ENCODE data around the gene TNFRSF1A. TPM values are rescaled to one million over a fixed set of nuclear protein-coding genes. Genes with fewer than 3 reads are reported as not detected.
A peak's percentile ranks its signal among the peaks of the same experiment; 100 is the strongest.

TNFRSF1A gene
- total and polyA plus RNA-seq, 4 experiments from 2014 or later: 14.5 to 86.7 (median 58.6) TPM

GRCh38 chr12:6313326-6313940 lies 28.4 kb downstream of the TNFRSF1A start:
- Mint-ChIP-seq H3K36me3 (no peaks in the 10 kb centered on the region), H3K27ac (peak overlapping the region in 1 of 7 donors; percentile 9), H3K9me3 (no peaks in the 10 kb centered on the region), H3K27me3 (peaks cover 7 to 10% of the 10 kb centered on the region in 2 donors), H3K4me1 (peaks cover 7 to 13% (median 9%) of the 10 kb centered on the region in 4 donors), H3K4me3 (no peak overlapping the region)
- peaks cover 14% of the 10 kb centered on the region for H3K4me1 ChIP-seq (ENCODE audit: insufficient read depth, low read length)
- no peaks in the 10 kb centered on the region for H3K36me3 ChIP-seq (ENCODE audit: insufficient read depth, low read length)
- no peak for DNase-seq
- no peaks in the 10 kb centered on the region for H3K9me3 ChIP-seq (ENCODE audit: control insufficient read depth in 1 of 2, low read length in 2 of 2)
- intact Hi-C loops (cut with micrococcal nuclease): no loop called here
- POLR2A ChIA-PET (ENCODE audit: partially characterized antibody): no interaction called here
- H3K27me3 ChIP-seq (ENCODE audit: insufficient read depth, low read length): peaks cover 5% of the 10 kb centered on the region
- CTCF ChIA-PET (ENCODE audit: partially characterized antibody): no interaction called here
- H3K27ac ChIP-seq (ENCODE audit: low read depth, low read length): no peak overlapping the region
- H3K4me3 ChIP-seq (ENCODE audit: low read length in 2 of 2): no peak overlapping the region

GRCh38 chr12:6312529-6313325 lies 29.1 kb downstream of the TNFRSF1A start:
- Histone ChIP-seq H3K27ac (ENCODE audit: low read depth, low read length) (no peak overlapping the region), H3K4me3 (ENCODE audit: low read length in 2 of 2) (no peak overlapping the region), H3K9me3 (ENCODE audit: control insufficient read depth in 1 of 2, low read length in 2 of 2) (no peaks in the 10 kb centered on the region), H3K27me3 (ENCODE audit: insufficient read depth, low read length) (peaks cover 5% of the 10 kb centered on the region), H3K4me1 (ENCODE audit: insufficient read depth, low read length) (peaks cover 7% of the 10 kb centered on the region), H3K36me3 (ENCODE audit: insufficient read depth, low read length) (no peaks in the 10 kb centered on the region)
- no peaks in the 10 kb centered on the region for H3K9me3 Mint-ChIP-seq
- peak in 1 of 5 donors; percentile 45 for DNase-seq
- CTCF ChIA-PET (ENCODE audit: partially characterized antibody): interaction anchor here (1.5 kb wide), 1 partner anchor 153 kb away, joined by 3 read pairs; no protein-coding TSS in a partner anchor
- H3K27me3 Mint-ChIP-seq: peaks cover 7 to 10% of the 10 kb centered on the region in 2 donors
- H3K36me3 Mint-ChIP-seq: no peaks in the 10 kb centered on the region
- H3K27ac Mint-ChIP-seq: peak overlapping the region in 1 of 7 donors; percentile 9
- intact Hi-C loops (cut with micrococcal nuclease): no loop called here
- no peak overlapping the region for H3K4me3 Mint-ChIP-seq
- peaks cover 2 to 6% (median 2%) of the 10 kb centered on the region in 4 donors for H3K4me1 Mint-ChIP-seq
- POLR2A ChIA-PET (ENCODE audit: partially characterized antibody): no interaction called here

GRCh38 chr12:6311822-6312528 lies 29.9 kb downstream of the TNFRSF1A start:
- Histone ChIP-seq H3K9me3 (ENCODE audit: control insufficient read depth in 1 of 2, low read length in 2 of 2) (no peaks in the 10 kb centered on the region), H3K27ac (ENCODE audit: low read depth, low read length) (no peak overlapping the region), H3K36me3 (ENCODE audit: insufficient read depth, low read length) (no peaks in the 10 kb centered on the region), H3K4me3 (ENCODE audit: low read length in 2 of 2) (no peak overlapping the region), H3K4me1 (ENCODE audit: insufficient read depth, low read length) (peaks cover 6% of the 10 kb centered on the region), H3K27me3 (ENCODE audit: insufficient read depth, low read length) (peaks cover 5% of the 10 kb centered on the region)
- H3K4me1 Mint-ChIP-seq: no peaks in the 10 kb centered on the region
- DNase-seq: no peak
- no peaks in the 10 kb centered on the region for H3K9me3 Mint-ChIP-seq
- H3K27me3 Mint-ChIP-seq: peaks cover 7 to 13% of the 10 kb centered on the region in 2 donors
- POLR2A ChIA-PET (ENCODE audit: partially characterized antibody): no interaction called here
- no peak overlapping the region for H3K27ac Mint-ChIP-seq
- H3K4me3 Mint-ChIP-seq: peak overlapping the region in 1 of 8 donors; percentile 31
- no peaks in the 10 kb centered on the region for H3K36me3 Mint-ChIP-seq
- intact Hi-C loops (cut with micrococcal nuclease): no loop called here
- CTCF ChIA-PET (ENCODE audit: partially characterized antibody): interaction anchor here (1.5 kb wide), 1 partner anchor 154 kb away, joined by 3 read pairs; no protein-coding TSS in a partner anchor

- no peaks in the 10 kb centered on the region for H3K9me3 ChIP-seq (ENCODE audit: control insufficient read depth in 1 of 2, low read length in 2 of 2)
- Mint-ChIP-seq H3K4me1 (no peaks in the 10 kb centered on the region), H3K27me3 (peaks cover 7 to 13% of the 10 kb centered on the region in 2 donors), H3K27ac (no peak overlapping the region), H3K9me3 (no peaks in the 10 kb centered on the region), H3K36me3 (no peaks in the 10 kb centered on the region), H3K4me3 (peak overlapping the region in 1 of 8 donors; percentile 20)
- intact Hi-C loops (cut with micrococcal nuclease): no loop called here
- no peak overlapping the region for H3K4me3 ChIP-seq (ENCODE audit: low read length in 2 of 2)
- peaks cover 6% of the 10 kb centered on the region for H3K4me1 ChIP-seq (ENCODE audit: insufficient read depth, low read length)
- no peak for DNase-seq
- POLR2A ChIA-PET (ENCODE audit: partially characterized antibody): no interaction called here
- H3K27me3 ChIP-seq (ENCODE audit: insufficient read depth, low read length): peaks cover 5% of the 10 kb centered on the region
- no peak overlapping the region for H3K27ac ChIP-seq (ENCODE audit: low read depth, low read length)
- CTCF ChIA-PET (ENCODE audit: partially characterized antibody): interaction anchor here (1.5 kb wide), 1 partner anchor 155 kb away, joined by 3 read pairs; no protein-coding TSS in a partner anchor
- H3K36me3 ChIP-seq (ENCODE audit: insufficient read depth, low read length): no peaks in the 10 kb centered on the region
Observed at GRCh38 chr12:6310771-6311610, 30.9 kb downstream of the TNFRSF1A start.

- peaks cover 0 to 1% (median 0%) of the 10 kb centered on the region in 4 donors for H3K4me1 Mint-ChIP-seq
- no peaks in the 10 kb centered on the region for H3K36me3 Mint-ChIP-seq
- Histone ChIP-seq H3K9me3 (ENCODE audit: control insufficient read depth in 1 of 2, low read length in 2 of 2) (no peaks in the 10 kb centered on the region), H3K27ac (ENCODE audit: low read depth, low read length) (no peak overlapping the region), H3K27me3 (ENCODE audit: insufficient read depth, low read length) (peaks cover 5% of the 10 kb centered on the region), H3K4me3 (ENCODE audit: low read length in 2 of 2) (no peak overlapping the region), H3K36me3 (ENCODE audit: insufficient read depth, low read length) (no peaks in the 10 kb centered on the region), H3K4me1 (ENCODE audit: insufficient read depth, low read length) (peaks cover 6% of the 10 kb centered on the region)
- DNase-seq: no peak
- ChIA-PET CTCF (ENCODE audit: partially characterized antibody) (no interaction called here), POLR2A (ENCODE audit: partially characterized antibody) (no interaction called here)
- no peaks in the 10 kb centered on the region for H3K9me3 Mint-ChIP-seq
- H3K27ac Mint-ChIP-seq: peak overlapping the region in 2 of 7 donors; percentile 14 to 48
- peaks cover 12 to 18% of the 10 kb centered on the region in 2 donors for H3K27me3 Mint-ChIP-seq
- peak overlapping the region in 1 of 8 donors; percentile 27 for H3K4me3 Mint-ChIP-seq
- intact Hi-C loops (cut with micrococcal nuclease): no loop called here
Observed at GRCh38 chr12:6307529-6307928, 34.3 kb downstream of the TNFRSF1A start.

- no peak for DNase-seq
- Mint-ChIP-seq H3K36me3 (no peaks in the 10 kb centered on the region), H3K9me3 (no peaks in the 10 kb centered on the region), H3K27ac (no peak overlapping the region), H3K4me3 (no peak overlapping the region), H3K4me1 (peaks cover 0 to 1% (median 0%) of the 10 kb centered on the region in 4 donors), H3K27me3 (peaks cover 12 to 17% of the 10 kb centered on the region in 2 donors)
- POLR2A ChIA-PET (ENCODE audit: partially characterized antibody): no interaction called here
- peaks cover 5% of the 10 kb centered on the region for H3K27me3 ChIP-seq (ENCODE audit: insufficient read depth, low read length)
- intact Hi-C loops (cut with micrococcal nuclease): no loop called here
- H3K4me1 ChIP-seq (ENCODE audit: insufficient read depth, low read length): peaks cover 6% of the 10 kb centered on the region
- CTCF ChIA-PET (ENCODE audit: partially characterized antibody): interaction anchor here (1.2 kb wide), 1 partner anchor 13 kb away, joined by 3 read pairs; no protein-coding TSS in a partner anchor
- no peak overlapping the region for H3K27ac ChIP-seq (ENCODE audit: low read depth, low read length)
- no peaks in the 10 kb centered on the region for H3K9me3 ChIP-seq (ENCODE audit: control insufficient read depth in 1 of 2, low read length in 2 of 2)
- H3K4me3 ChIP-seq (ENCODE audit: low read length in 2 of 2): no peak overlapping the region
- H3K36me3 ChIP-seq (ENCODE audit: insufficient read depth, low read length): no peaks in the 10 kb centered on the region
Observed at GRCh38 chr12:6306599-6307220, 35.2 kb downstream of the TNFRSF1A start.
